ENCODE measurements around the gene HTRA3.
"Not testable (repeated sequence)": the region's sequence is repeated elsewhere in the genome, so short reads cannot be mapped to it uniquely, and the experiment has no call there.

HTRA3 gene

DNA sequence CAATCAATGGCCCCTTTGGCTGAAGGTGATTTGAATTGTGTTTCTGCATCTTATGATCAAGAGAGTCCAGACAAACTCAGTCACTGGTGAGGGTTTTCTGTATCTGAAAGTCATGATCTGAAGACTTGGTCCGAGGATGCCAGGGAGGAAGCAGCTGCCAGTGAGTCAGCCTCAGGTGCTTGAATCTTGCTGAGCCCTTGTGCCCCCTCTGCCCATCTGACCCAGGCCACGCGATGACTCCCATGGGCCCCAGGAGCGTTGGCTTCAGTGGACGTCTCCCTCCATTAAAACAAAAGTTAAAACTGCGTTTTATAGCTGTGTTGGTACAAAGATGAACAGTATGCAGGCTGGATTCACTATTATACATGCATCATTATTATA is 62.0 kb downstream of the HTRA3 start:
- DNase-seq, result no peak

DNA sequence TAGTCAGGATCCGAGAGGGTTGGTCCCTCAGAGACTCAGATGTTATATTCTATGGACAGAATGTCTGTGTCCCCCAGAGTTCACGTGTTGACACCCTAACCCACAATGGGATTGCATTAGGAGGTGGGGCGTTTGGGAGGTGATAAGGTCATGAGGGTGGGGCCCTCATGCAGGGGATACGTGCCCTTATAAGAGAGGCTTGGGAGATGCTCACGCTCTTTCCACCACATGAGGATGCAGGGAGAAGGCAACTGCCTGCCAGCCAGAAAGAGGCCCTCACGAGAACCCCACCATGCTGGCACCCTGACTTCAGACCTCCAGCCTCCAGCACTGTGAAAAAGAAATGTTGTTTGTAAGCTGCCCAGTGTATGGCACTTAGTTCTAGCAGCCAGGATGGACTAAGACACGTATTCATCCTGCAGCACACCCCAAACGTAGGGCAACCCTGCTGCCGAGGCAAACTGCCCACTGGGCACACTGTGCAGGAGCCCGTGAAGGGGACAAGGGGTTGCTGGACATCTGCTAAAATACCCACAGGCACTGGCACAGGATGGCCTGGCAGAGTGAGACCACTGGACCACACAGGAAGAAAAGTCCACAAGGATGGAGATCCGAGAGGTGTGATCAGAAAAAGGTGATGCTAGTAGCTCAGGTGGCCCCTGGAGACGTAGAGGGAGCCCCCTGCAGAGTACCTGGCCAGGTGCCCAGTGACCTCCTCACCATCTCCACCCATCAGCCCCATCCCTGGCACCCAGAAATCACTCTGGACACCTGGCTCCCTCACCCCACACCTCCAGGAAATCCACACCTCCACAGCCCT is 62.7 kb downstream of the HTRA3 start:
- DNase-seq, result no peak

DNA sequence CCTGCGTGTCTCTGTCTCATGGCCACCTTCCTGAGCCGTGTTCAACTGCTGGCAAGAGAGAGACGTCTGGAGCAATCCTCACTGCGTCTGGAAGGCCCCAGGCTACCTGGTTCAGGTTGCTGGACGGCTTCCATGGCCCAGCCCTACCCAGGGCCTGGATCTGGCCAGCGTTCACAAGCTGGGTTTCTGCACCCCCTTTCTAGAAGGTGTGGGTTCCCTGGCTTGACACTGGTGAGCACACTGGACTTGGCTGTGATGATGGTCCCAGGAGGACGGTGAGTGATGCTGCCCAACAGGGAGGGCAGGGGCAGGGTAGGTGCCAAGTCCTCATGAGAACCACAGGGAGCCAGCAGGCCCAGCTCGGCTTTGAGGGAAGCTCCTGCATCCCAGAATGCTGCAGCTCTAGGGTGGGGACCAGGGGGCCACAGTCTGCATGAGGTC is 63.4 kb downstream of the HTRA3 start:
- no peak for DNase-seq

- no peak for DNase-seq
Observed at GRCh38 chr4:8333726-8334460, 64.3 kb downstream of the HTRA3 start.

DNA sequence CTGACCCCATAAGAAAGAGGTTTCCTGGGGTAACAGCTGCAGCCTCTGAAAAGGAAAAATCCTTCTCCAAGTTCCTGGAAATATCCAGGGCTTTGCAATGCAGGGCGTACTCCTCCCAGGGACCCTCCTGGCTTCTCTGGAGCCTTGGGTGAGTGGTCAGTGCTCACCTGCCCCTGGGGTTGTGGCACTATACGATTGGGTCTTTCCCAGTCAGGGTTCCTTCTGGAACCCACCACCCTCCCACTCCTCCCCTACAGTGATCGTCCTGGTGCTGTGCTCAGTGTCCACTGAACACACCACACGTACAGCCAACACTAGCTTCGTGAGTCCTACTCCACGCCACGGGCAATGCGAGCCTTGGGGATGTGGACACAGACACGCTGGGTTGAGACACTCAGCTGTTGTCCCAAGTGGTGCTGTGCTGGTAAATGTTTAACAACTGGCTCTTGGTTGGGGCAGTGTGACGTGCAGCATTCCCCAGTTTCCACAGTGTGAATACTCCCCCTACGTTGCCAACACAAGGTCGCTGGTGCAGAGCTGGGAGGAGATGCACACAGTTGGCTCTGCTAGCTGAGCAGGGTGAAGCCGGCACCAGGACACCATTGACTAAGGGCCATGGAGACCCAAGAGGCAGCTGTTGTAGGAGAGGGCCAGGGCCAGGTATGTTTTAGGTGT is 65.4 kb downstream of the HTRA3 start:
- no peak for DNase-seq

- no peak for DNase-seq
Observed at GRCh38 chr4:8335848-8336247, 66.3 kb downstream of the HTRA3 start.

DNA sequence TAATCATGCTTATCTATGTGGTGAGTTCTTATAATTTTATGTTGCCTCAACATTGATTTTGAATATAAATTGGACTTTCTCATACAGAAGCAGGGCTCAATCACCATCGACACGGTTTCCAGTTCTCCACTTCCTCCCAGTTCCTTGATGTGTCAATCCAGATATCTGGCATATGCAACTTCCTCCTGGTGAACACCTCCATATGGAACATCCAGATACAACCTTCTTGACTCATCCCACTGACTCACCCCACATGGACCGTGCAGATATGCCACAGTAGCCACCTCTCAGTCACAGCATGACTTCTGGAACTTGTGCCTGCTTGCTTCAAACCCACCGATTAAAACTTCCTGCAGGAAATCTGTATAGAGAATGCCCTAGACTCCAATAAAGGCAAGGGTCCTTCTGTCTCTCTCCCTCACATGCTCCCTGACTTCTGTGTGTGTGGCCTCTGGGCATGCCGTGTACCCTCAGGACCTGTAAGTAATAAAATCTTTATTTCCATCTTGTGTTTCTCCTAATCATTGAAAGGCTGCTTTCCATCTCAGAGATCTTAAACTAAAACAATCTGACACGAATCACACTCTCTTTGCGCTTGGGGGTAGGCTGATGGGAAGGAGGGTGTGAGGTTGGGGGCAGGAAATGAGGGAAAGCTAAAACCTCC is 67.0 kb downstream of the HTRA3 start:
- no peak for DNase-seq

DNA sequence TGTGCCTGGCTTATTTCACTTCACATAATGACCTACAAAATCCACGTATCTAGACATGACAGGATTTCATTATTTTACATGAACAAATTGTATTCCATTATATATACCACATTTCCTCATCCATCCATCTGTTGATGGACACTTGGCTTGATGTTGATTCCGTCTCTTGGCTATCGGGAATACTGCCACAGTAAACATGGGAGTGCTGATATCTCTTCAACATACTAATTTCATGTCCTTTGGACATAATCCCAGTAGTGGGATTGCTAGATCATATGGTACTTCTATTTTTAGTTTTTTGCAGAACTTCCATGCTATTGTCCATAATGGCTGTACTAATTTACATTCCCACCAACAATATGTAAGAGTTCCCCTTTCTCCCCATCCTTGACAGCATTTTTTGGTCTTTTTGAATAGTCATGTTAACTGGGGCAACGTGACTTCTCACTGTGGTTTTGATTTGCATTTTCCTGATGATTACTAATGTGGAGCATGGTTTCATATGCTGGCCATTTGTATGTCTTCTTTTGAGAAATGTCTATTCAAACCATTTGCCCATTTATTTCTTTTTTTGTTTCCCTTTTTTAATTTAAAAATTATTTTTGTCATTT is 68.9 kb downstream of the HTRA3 start:
- DNase-seq, result no peak

- no peak for DNase-seq
Observed at GRCh38 chr4:8340781-8341241, 71.3 kb downstream of the HTRA3 start.

DNA sequence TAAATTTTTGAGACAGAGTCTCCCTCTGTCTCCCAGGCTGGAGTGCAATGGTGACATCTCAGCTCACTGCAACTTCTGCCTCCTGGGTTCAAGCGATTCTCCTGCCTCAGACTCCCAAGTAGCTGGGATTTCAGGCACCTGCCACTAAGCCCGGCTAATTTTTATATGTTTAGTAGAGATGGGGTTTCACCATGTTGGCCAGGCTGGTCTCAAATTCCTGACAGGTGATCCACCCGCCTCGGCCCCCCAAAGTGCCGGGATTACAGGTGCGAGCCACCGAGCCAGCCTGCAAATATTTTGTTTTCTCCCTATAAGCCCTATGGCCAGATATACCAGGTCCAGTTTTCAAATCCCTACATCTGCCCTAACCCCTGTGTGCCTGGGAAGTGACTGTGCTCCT is 71.7 kb downstream of the HTRA3 start:
- not testable (repeated sequence) for DNase-seq

DNA sequence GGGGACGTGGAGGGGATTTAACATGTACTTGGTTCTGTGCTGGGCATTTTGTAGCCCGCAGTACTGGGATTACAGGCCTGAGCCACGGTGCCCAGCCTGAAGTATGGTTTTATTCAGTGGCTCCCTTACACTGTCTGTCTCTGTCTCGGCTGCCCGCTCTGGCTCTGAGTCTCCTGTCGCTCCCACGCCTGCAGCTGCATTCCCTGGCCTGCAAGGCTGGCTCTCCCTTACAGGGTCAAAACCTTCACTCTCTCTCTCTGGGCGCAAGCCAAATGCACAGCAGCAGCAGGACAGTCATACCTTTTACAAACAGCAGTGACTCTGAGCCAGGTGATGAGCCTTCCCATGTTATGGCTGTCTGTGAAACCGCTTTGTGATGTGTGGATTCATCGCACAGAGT is 72.1 kb downstream of the HTRA3 start:
- DNase-seq, result no peak

DNA sequence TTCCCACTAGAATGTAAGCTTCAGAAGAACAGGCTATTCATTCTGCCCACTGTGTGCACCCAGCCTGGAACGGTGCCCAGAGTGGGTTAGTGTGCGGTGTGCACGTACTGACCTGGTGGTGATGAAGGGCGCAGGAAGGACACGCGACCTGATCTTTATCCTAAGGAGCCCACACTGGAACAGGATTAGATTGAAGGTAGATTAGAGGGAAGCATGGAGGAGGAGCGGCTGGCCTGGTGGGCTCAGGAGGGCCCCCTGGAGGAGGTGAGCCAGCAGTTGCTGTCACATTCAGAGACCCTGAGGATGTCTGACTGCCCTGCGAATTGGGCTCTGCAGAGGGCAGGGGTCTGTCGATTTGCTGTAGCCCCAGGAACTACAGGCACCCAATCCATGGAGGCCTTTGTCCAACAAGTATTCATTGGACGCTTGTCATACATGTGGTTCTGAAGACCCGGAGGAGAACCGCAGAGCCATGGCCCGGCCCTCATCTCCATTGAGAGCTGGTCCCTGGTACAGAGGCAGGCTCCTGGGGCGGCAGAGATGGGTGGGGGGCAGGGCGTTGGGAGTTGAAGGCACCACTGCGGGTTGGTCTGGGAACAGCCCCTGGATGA is 73.2 kb downstream of the HTRA3 start:
- no peak for DNase-seq

DNA sequence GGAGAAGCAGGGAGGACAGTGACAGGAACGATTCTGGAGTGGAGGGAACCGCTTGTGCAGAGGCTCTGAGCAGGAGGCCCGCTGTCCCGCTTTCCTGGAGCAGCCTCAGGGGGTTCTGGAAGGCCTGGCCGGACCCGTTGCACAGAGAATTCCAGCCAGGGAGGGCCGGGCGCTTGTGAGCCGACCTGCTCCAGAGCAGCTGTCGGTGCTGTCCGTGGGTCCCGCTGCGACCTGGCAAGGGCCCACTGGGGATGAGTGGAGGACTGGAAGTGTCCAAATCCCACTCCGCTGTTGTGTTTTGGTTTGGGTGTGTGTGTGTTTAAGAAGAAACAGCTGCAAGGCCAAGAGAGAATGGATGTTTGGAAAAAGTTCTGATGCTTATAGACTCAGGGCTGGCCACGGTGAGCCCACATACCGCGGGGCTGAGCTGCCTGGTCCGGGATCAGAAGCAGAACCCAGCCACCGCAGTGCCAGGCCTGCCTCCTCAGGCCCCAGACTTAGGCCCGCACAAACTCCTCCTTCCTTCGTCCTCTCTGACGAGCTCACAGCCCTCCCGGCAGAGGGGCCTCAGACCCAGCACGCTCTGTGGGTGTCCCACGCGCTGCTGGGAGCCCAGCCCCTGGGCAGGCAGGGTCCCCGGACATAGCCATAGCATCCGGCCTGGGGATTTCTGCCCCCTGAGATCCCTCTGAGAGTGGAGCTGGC is 73.9 kb downstream of the HTRA3 start:
- DNase-seq, result no peak

- no peak for DNase-seq
Observed at GRCh38 chr4:8343967-8344331, 74.4 kb downstream of the HTRA3 start.

DNA sequence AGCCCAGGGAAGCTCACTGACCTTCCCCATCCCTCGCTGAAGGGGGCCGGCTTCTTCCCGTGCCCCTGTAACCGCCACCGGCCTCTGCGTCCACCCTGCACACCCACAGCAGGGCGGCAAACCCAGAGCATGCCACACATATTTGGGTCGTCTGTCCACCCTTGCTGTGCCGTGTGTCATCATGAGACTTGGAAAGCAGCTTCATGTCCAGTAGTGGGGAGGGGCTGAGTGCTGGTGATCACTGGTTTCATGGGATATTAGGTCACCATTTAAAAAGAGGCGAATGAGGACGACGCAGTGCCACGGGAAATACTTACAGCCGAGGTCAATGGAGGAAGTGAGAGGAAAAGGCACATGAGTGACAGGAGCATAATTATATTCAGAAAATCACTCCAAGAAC is 74.8 kb downstream of the HTRA3 start:
- DNase-seq, result no peak

- no peak for DNase-seq
Observed at GRCh38 chr4:8345053-8345945, 75.7 kb downstream of the HTRA3 start.

DNA sequence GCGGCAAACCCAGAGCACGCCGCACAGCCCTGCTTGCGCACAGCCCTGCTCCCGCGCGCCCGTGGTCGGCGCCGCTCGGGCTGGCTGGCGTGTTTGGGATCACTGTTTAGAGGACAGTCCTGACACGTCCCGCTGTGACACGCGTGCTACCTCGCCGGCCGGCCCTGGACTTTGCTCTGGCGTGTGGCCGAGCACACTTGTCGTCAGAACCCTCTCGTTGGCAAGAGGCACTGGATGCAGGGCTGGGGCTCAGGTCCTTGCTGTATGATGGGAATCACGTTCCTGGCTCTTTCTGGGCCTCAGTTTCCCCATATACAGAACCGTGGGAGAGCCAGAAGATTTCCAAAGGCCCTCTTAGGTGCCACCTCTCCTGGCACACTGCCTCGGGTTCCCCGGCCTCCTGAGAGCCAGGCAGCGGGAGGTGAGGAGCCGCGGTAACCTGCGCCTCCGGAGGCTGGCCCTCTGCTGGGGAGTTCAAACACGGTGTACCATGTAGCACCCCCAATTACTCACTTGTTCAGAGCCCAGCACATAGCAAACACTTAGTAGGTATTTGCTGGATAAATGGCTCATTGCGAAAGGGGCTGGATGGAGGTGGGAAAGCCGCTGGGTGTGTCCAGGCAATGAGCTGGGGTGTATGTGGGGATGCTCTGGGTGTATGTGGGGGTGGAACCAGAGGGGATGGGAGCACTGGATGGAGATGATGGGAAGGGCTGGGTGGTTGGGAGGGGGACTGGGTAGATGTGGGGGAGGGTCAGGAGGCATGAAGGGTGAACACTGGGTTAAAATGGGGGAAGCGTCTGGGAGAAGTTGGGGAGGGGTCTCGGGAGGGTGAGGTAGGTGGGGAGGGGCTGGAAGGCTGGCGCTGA is 76.6 kb downstream of the HTRA3 start:
- no peak for DNase-seq

GRCh38 chr4:8346838-8347605 is 77.5 kb downstream of the HTRA3 start:
- no peak for DNase-seq

GRCh38 chr4:8347660-8348059 is 78.1 kb downstream of the HTRA3 start:
- no peak for DNase-seq

All from RPMI8226 (cell line).